ENCODE results near the gene CLDN9.

Gene CLDN9

DNA sequence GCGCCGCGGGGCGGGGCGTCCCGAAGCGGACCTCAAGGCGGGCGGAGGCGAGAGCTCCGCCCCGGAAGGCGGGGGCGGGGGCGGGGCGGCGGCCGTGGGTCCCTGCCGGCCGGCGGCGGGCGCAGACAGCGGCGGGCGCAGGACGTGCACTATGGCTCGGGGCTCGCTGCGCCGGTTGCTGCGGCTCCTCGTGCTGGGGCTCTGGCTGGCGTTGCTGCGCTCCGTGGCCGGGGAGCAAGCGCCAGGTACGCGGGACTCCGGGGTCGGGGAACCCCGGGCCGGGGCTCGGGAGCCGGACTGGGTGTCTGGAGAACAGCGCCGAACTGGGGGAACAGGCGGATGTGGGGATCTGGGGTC, 7.5 kb downstream of the CLDN9 start, which contains the start of gene TNFRSF12A:
TNFRSF12A (plus strand) TSS at position 122 of the 357 bp plus-strand sequence; CDS start at position 152, 30 bp downstream.
- H3K36me3 Mint-ChIP-seq (ENCODE audit: low read depth), result peaks cover 3% of the 10 kb centered on the region
- H3K27me3 Mint-ChIP-seq (ENCODE audit: low read depth), result peaks cover 38% of the 10 kb centered on the region
- TF ChIP-seq, protein P1, sequence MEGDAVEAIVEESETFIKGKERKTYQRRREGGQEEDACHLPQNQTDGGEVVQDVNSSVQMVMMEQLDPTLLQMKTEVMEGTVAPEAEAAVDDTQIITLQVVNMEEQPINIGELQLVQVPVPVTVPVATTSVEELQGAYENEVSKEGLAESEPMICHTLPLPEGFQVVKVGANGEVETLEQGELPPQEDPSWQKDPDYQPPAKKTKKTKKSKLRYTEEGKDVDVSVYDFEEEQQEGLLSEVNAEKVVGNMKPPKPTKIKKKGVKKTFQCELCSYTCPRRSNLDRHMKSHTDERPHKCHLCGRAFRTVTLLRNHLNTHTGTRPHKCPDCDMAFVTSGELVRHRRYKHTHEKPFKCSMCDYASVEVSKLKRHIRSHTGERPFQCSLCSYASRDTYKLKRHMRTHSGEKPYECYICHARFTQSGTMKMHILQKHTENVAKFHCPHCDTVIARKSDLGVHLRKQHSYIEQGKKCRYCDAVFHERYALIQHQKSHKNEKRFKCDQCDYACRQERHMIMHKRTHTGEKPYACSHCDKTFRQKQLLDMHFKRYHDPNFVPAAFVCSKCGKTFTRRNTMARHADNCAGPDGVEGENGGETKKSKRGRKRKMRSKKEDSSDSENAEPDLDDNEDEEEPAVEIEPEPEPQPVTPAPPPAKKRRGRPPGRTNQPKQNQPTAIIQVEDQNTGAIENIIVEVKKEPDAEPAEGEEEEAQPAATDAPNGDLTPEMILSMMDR (IDR thresholded peaks at IDR 0.05; ENCODE audit: unreplicated experiment in 3 of 3), result no peak
- H3K27ac Mint-ChIP-seq, result peak within 1 kb of the TSS; percentile 85 to 96 (median 87)
- H3K4me3 Mint-ChIP-seq, result peak within 1 kb of the TSS; percentile 90 to 92 (median 92)
- peaks cover 33% of the 10 kb centered on the region for H3K4me1 Mint-ChIP-seq
- H3K9me3 Mint-ChIP-seq, result no peaks in the 10 kb centered on the region

DNA sequence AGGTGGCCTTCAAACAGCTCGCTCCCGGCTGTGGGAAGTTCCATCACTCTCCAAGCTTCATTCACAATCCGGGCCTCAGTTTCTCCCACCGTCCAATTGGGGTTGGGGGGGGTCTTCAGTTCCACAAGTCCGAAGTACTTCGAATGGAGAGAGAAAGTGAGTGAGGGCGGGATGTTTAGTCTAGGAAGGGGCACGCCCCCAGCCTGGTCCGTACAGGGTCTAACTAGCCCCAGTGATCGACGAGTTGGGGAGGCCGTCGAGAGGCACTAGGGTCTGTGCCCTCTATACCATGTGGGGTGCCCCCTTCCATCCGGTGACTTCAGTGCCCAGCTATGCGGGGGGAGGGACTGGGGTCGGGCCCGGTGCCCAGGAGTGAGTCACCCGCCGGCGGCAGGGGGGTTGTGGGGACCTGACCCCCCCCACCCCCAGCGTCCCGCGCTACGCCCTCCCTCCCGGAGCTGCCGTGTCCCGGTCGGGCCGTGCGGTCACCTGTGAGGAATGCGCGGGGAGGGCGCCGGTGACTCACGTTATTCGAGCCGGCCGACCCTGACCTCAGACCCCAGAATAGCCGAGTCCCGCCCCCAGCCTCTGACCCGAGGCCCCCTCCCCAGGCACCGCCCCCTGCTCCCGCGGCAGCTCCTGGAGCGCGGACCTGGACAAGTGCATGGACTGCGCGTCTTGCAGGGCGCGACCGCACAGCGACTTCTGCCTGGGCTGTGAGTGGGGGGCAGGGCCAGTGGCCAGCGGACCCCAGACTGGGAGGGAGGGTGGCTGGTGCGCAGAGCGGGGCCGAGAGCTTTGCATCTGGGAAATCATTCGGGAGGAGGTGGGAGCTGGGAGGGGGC, 8.1 kb downstream of the CLDN9 start:
- TF ChIP-seq, protein P1 (IDR thresholded peaks at IDR 0.05; ENCODE audit: unreplicated experiment in 3 of 3), result no peak
- H3K36me3 Mint-ChIP-seq (ENCODE audit: low read depth), result peaks cover 4% of the 10 kb centered on the region
- H3K27ac Mint-ChIP-seq, result peak overlapping the region; percentile 85 to 96 (median 87)
- peaks cover 34% of the 10 kb centered on the region for H3K27me3 Mint-ChIP-seq (ENCODE audit: low read depth)
- peaks cover 33% of the 10 kb centered on the region for H3K4me1 Mint-ChIP-seq
- no peaks in the 10 kb centered on the region for H3K9me3 Mint-ChIP-seq
- H3K4me3 Mint-ChIP-seq, result peak overlapping the region; percentile 90 to 92 (median 92)

DNA sequence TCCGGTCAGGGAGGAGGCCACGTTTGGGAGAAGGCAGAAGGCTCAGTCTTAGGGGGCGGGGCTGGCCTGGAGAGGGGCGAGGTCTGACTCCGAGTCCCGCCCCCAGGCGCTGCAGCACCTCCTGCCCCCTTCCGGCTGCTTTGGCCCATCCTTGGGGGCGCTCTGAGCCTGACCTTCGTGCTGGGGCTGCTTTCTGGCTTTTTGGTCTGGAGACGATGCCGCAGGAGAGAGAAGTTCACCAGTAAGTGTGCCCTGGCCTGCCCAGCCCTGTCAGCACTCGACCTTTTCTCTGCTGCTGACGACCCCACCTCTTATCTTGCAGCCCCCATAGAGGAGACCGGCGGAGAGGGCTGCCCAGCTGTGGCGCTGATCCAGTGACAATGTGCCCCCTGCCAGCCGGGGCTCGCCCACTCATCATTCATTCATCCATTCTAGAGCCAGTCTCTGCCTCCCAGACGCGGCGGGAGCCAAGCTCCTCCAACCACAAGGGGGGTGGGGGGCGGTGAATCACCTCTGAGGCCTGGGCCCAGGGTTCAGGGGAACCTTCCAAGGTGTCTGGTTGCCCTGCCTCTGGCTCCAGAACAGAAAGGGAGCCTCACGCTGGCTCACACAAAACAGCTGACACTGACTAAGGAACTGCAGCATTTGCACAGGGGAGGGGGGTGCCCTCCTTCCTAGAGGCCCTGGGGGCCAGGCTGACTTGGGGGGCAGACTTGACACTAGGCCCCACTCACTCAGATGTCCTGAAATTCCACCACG, 8.9 kb downstream of the CLDN9 start:
- no peaks in the 10 kb centered on the region for H3K9me3 Mint-ChIP-seq
- peaks cover 33% of the 10 kb centered on the region for H3K27me3 Mint-ChIP-seq (ENCODE audit: low read depth)
- TF ChIP-seq, protein P1 (IDR thresholded peaks at IDR 0.05; ENCODE audit: unreplicated experiment in 3 of 3), result peak in 2 of 3 experiments; percentile 30 to 42

DNA sequence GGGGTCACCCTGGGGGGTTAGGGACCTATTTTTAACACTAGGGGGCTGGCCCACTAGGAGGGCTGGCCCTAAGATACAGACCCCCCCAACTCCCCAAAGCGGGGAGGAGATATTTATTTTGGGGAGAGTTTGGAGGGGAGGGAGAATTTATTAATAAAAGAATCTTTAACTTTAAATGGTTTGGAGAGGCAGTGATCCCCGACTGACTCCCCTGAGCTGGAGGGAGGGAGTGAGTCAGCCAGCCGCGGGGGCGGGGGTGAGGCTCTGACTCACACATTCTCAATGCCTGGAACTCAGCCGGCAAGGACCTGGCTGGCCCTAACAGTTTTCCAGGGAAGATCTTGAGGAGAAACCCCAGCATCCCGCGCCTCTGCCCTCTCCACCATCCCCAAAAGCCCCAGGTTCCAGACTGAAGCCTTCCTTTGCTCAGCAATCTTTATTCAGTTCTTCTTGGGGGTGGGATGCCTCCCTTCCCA, 9.5 kb downstream of the CLDN9 start:
- peaks cover 33% of the 10 kb centered on the region for H3K4me1 Mint-ChIP-seq
- H3K36me3 Mint-ChIP-seq (ENCODE audit: low read depth), result peaks cover 12% of the 10 kb centered on the region
- no peaks in the 10 kb centered on the region for H3K9me3 Mint-ChIP-seq
- H3K27ac Mint-ChIP-seq, result peak overlapping the region; percentile 85 to 96 (median 87)
- peak overlapping the region; percentile 90 to 92 (median 92) for H3K4me3 Mint-ChIP-seq
- TF ChIP-seq, protein P1 (IDR thresholded peaks at IDR 0.05; ENCODE audit: unreplicated experiment in 3 of 3), result no peak
- H3K27me3 Mint-ChIP-seq (ENCODE audit: low read depth), result peaks cover 29% of the 10 kb centered on the region

More for the DNA sequence above, 8.9 kb downstream of the CLDN9 start:
- H3K4me3 Mint-ChIP-seq, result peak overlapping the region; percentile 90 to 92 (median 92)
- peaks cover 33% of the 10 kb centered on the region for H3K4me1 Mint-ChIP-seq
- peaks cover 12% of the 10 kb centered on the region for H3K36me3 Mint-ChIP-seq (ENCODE audit: low read depth)
- peak overlapping the region; percentile 85 to 96 (median 87) for H3K27ac Mint-ChIP-seq

DNA sequence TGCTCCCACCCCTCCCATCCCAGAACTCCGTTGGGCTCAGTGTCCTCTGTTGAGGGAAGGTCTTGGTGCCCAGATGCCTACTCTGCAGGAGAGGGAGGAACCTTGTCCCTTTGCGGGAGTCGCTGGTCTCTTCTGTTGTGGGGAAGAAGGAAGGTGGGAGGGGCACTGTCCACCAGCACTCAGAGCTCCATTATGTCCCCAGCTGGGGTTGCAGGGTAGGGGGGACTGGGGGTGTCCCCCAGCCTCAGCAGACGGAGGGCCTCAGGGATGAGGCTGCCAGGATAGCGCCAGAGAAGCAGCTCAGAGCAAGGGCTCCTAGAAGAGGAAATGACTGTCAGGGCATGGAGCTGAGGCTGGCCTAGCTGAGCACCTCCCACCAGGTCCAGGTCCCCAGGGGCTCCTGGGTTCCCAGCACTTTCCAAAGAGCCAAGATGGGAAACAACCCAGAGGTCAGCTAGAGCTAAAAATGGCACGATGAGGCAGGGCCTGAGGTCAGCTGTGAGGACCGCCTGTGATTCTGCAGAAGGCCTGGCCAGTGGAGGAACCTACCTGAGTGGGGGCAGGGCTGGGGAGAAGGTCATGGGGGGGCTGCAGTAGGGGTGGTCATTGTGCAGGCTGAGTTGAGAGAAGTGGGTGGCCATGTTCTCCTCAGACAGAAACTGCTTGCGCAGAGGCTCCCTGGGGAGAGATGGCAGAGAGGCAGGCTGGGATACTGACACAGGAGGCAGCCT, 10.1 kb downstream of the CLDN9 start:
- peak overlapping the region; percentile 90 to 92 (median 92) for H3K4me3 Mint-ChIP-seq
- H3K27me3 Mint-ChIP-seq (ENCODE audit: low read depth), result peaks cover 27% of the 10 kb centered on the region
- TF ChIP-seq, protein P1 (IDR thresholded peaks at IDR 0.05; ENCODE audit: unreplicated experiment in 3 of 3), result no peak
- H3K4me1 Mint-ChIP-seq, result peaks cover 33% of the 10 kb centered on the region
- peak overlapping the region; percentile 85 to 96 (median 87) for H3K27ac Mint-ChIP-seq
- H3K36me3 Mint-ChIP-seq (ENCODE audit: low read depth), result peaks cover 12% of the 10 kb centered on the region
- H3K9me3 Mint-ChIP-seq, result no peaks in the 10 kb centered on the region
